IMR-90 (cell line): ENCODE measurements around the gene NUP210. TPM values are rescaled to one million over a fixed set of nuclear protein-coding genes. Genes with fewer than 3 reads are reported as not detected.

Experiments used
- ATAC-seq: fragments of 200-7000 bp; cut with Tn5 transposase; 2 replicates; pipeline ENCODE4 v1.9.1; 2020; ENCODE audit warnings: low read depth, mild to moderate bottlenecking, moderate library complexity
- BruUV-seq: library from RNA; stranded (reverse); fragments of 400-500 nt; replicated peaks from 2 replicates; lab custom pipeline; 2021; lab: Mats Ljungman, UMichigan
- CTCF ChIA-PET: fragments of 300-600 bp; formaldehyde crosslinking; extraction: SDS; loops from one replicate; lab custom pipeline; 2021; ENCODE audit warnings: antibody characterized with exemption; lab: Yijun Ruan, JAX
- POLR2A ChIA-PET: fragments of 300-600 bp; sonication (Branson Sonifier 250); formaldehyde crosslinking; loops from one replicate; lab custom pipeline; 2022; ENCODE audit warnings: antibody characterized with exemption; ENCODE audit not compliant: unreplicated experiment; lab: Charles Lee
- DNase-seq: peaks from one replicate; pipeline ENCODE4 v3.0.0; 2013
- H2AFZ ChIP-seq: replicated peaks from 2 replicates; pipeline ENCODE3; 2013; ENCODE audit warnings: low read length, mild to moderate bottlenecking; ENCODE audit not compliant: poor library complexity
- H2AK5ac ChIP-seq: 2 replicates; pipeline ENCODE4 v1.6.1; 2013; ENCODE audit warnings: low read depth, low read length, inconsistent platforms
- H2AK9ac ChIP-seq: replicated peaks from 2 replicates; pipeline ENCODE3; 2013; ENCODE audit warnings: mild to moderate bottlenecking, low read depth, low read length, moderate library complexity; ENCODE audit not compliant: poor library complexity
- H2BK120ac ChIP-seq: 2 replicates; pipeline ENCODE4 v1.6.1; 2013; ENCODE audit warnings: low read depth, low read length, inconsistent platforms
- H2BK15ac ChIP-seq: 3 replicates; pipeline ENCODE4 v1.6.1; 2013; ENCODE audit warnings: low read depth, low read length, inconsistent platforms
- H2BK20ac ChIP-seq: 2 replicates; pipeline ENCODE4 v1.6.1; 2013; ENCODE audit warnings: low read depth, mild to moderate bottlenecking, inconsistent platforms, low read length, moderate library complexity
- H2BK5ac ChIP-seq: 2 replicates; pipeline ENCODE4 v1.6.1; 2013; ENCODE audit warnings: mild to moderate bottlenecking, low read depth, low read length, inconsistent platforms; ENCODE audit not compliant: poor library complexity, severe bottlenecking
- H3K14ac ChIP-seq: replicated peaks from 2 replicates; pipeline ENCODE4 v1.6.1; 2013; ENCODE audit warnings: low read depth, low read length, inconsistent platforms
- H3K18ac ChIP-seq: 2 replicates; pipeline ENCODE4 v1.6.1; 2013; ENCODE audit warnings: low read depth, low read length, control low read depth
- H3K23ac ChIP-seq: 2 replicates; pipeline ENCODE4 v1.6.1; 2013; ENCODE audit warnings: low read depth, low read length, inconsistent platforms
- H3K27ac ChIP-seq: 2 replicates; pipeline ENCODE4 v1.5.1; 2013; ENCODE audit warnings: mild to moderate bottlenecking, control low read depth, low read length; ENCODE audit not compliant: insufficient read depth
- H3K27me3 ChIP-seq: 2 replicates; pipeline ENCODE4 v1.6.1; 2013; ENCODE audit warnings: low read length; ENCODE audit not compliant: control insufficient read depth, insufficient read depth
- H3K36me3 ChIP-seq: 2 replicates; pipeline ENCODE4 v1.6.1; 2013; ENCODE audit warnings: low read length, mixed read lengths; ENCODE audit not compliant: control insufficient read depth, insufficient read depth
- H3K4ac ChIP-seq: 2 replicates; pipeline ENCODE4 v1.6.1; 2013; ENCODE audit warnings: low read depth, low read length, inconsistent platforms
- H3K4me1 ChIP-seq: 2 replicates; pipeline ENCODE4 v1.6.1; 2013; ENCODE audit warnings: low read length, mixed read lengths; ENCODE audit not compliant: control insufficient read depth, insufficient read depth
- H3K4me2 ChIP-seq: 2 replicates; pipeline ENCODE4 v1.6.1; 2013; ENCODE audit warnings: low read depth, mild to moderate bottlenecking, control low read depth, low read length, moderate library complexity
- H3K4me3 ChIP-seq: 2 replicates; pipeline ENCODE4 v1.5.1; 2013; ENCODE audit warnings: low read depth, mild to moderate bottlenecking, control low read depth, low read length, moderate library complexity; ENCODE audit not compliant: insufficient read depth
- H3K56ac ChIP-seq: 2 replicates; pipeline ENCODE4 v1.6.1; 2013; ENCODE audit warnings: low read length, inconsistent platforms; ENCODE audit not compliant: insufficient read depth; ENCODE audit errors: extremely low read depth
- H3K79me1 ChIP-seq, 2 experiments: 2 replicates each; pipeline ENCODE4 v1.6.1; 2013; ENCODE audit warnings: low read length in 2 of 2, inconsistent platforms in 1 of 2, low read depth in 1 of 2
- H3K9ac ChIP-seq: 2 replicates; pipeline ENCODE4 v1.6.1; 2013; ENCODE audit warnings: low read depth, low read length, control low read depth
- H3K9me1 ChIP-seq: 2 replicates; pipeline ENCODE4 v1.6.1; 2013; ENCODE audit warnings: low read length, inconsistent platforms; ENCODE audit not compliant: insufficient read depth
- H3K9me3 ChIP-seq: 2 replicates; pipeline ENCODE4 v1.6.1; 2013; ENCODE audit warnings: low read length; ENCODE audit not compliant: control insufficient read depth, insufficient read depth
- H4K20me1 ChIP-seq: 2 replicates; pipeline ENCODE4 v1.6.1; 2013; ENCODE audit warnings: low read length, inconsistent platforms; ENCODE audit not compliant: insufficient read depth
- H4K5ac ChIP-seq: 2 replicates; pipeline ENCODE4 v1.6.1; 2013; ENCODE audit warnings: mild to moderate bottlenecking, low read depth, low read length, control low read depth
- H4K8ac ChIP-seq, 2 experiments: 2 replicates each; pipeline ENCODE4 v1.6.1; 2013; ENCODE audit warnings: low read depth in 2 of 2, low read length in 2 of 2, control low read depth in 1 of 2, inconsistent platforms in 1 of 2
- H4K91ac ChIP-seq: 2 replicates; pipeline ENCODE4 v1.6.1; 2013; ENCODE audit warnings: low read depth, low read length, inconsistent platforms; ENCODE audit not compliant: insufficient read depth
- BHLHE40 ChIP-seq: fragments of 150-350 bp; IDR thresholded peaks from 2 replicates; pipeline ENCODE4 v1.6.1; 2016; ENCODE audit warnings: mild to moderate bottlenecking, low read depth, low read length
- CEBPB ChIP-seq: IDR thresholded peaks from 2 replicates; pipeline ENCODE4 v1.6.1; 2012; ENCODE audit warnings: low read depth, low read length, improper control_type of control experiment
- FOS ChIP-seq: fragments of 150-350 bp; IDR thresholded peaks from 2 replicates; pipeline ENCODE4 v1.6.1; 2016; ENCODE audit warnings: low read depth, low read length
- MAZ ChIP-seq: IDR thresholded peaks from 2 replicates; pipeline ENCODE4 v1.6.1; 2012; ENCODE audit warnings: low read depth, mild to moderate bottlenecking, low read length, improper control_type of control experiment, moderate library complexity, borderline replicate concordance
- RAD21 ChIP-seq: IDR thresholded peaks from 2 replicates; pipeline ENCODE4 v1.6.1; 2012; ENCODE audit warnings: low read length, improper control_type of control experiment
- RFX5 ChIP-seq: IDR thresholded peaks from 2 replicates; pipeline ENCODE4 v1.8.0; 2012; ENCODE audit warnings: low read depth, mild to moderate bottlenecking, low read length, moderate library complexity
- WGBS, 2 experiments: methylation state at CpG; one replicate each; pipeline versions ENCODE4 v1.1.5 to v1.1.7; 2013; ENCODE audit warnings: missing lambda C conversion rate in 2 of 2; ENCODE audit not compliant: insufficient read length in 1 of 2; ENCODE audit errors: extremely low coverage in 2 of 2; 5-methylcytosine and 5-hydroxymethylcytosine counted together
- dilution Hi-C: fragments of 300-500 bp; cut with HindIII; formaldehyde crosslinking; loops from one replicate; pipeline ENCODE4 v1.14.3; 2018; ENCODE audit warnings: low sequenced_read_pairs; ENCODE audit not compliant: unreplicated experiment
- in situ Hi-C: fragments of 300-500 bp; cut with MboI; formaldehyde crosslinking; loops from 3 replicates; pipeline ENCODE4 v1.14.3; 2019; ENCODE audit warnings: low sequenced_read_pairs, inconsistent platforms, mixed read lengths
- intact Hi-C: fragments of 100-400 bp; cut with micrococcal nuclease; formaldehyde crosslinking; loops from 2 replicates; pipeline ENCODE4 v1.10.0; 2022
- polyA plus RNA-seq, 3 experiments: library from polyadenylated mRNA; depleted of rRNA; stranded (reverse); fragments of >200 nt; gene quantifications; 2 replicates each; pipeline ENCODE4 v1.2.3, GENCODE V29; 2012; ENCODE audit warnings: low replicate concordance in 1 of 3
- total RNA-seq: library from RNA; depleted of rRNA; stranded (reverse); fragments of >200 nt; gene quantifications from 2 replicates; pipeline ENCODE4 v1.2.3, GENCODE V29; 2012
- TF ChIP-seq, protein P1 (sequence below): fragments of 150-350 bp; IDR thresholded peaks from 2 replicates; pipeline ENCODE4 v1.6.1; 2017; ENCODE audit warnings: mild to moderate bottlenecking, antibody characterized with exemption, low read length, low read depth
- TF ChIP-seq, protein P2 (sequence below): conservative IDR thresholded peaks from 2 replicates; pipeline ENCODE4 v1.5.1; 2012; ENCODE audit warnings: mild to moderate bottlenecking, low read depth, low read length, improper control_type of control experiment

Gene NUP210
- total and polyA plus RNA-seq, 2 of the 4 experiments (the other 2 are of a cell fraction), result under 0.01 to 0.03 TPM

DNA sequence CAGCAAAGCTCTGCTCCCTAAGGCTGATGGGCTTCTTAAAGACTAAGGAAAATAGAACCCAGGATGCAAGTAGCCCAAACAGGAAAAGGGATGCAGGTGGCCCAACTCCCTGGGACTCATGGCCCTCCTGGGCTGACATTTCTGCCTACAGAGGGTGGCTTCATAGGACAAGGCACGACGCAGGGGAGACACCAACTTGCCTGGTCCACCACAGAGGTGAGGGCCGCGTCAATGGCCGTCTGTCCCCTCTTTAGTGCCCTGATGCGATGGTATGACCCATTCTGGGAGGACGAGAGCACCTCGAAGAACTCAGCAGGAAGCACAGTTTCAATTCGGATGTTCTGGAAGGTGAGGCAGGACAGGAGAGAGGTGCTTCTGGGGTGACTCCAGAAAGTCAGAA, 44.0 kb downstream of the NUP210 start:
- no peaks in the 10 kb centered on the region for H3K79me1 ChIP-seq
- no peak overlapping the region for H4K5ac ChIP-seq
- in situ Hi-C loops (no loop called here), intact Hi-C loops (no loop called here), dilution Hi-C loops (no loop called here)
- POLR2A ChIA-PET, result no interaction called here
- H3K23ac ChIP-seq, result no peak overlapping the region
- no peak overlapping the region for H2BK5ac ChIP-seq
- ATAC-seq (no peak), DNase-seq (no peak)
- no peak overlapping the region for H4K8ac ChIP-seq
- peaks cover 20% of the 10 kb centered on the region; the same call in 1 of the 2 replicates for H3K9me1 ChIP-seq
- 85% methylated on average over 7 of the region's 9 CpGs; no CpG with 5 or more reads in 1 of the 2 experiments for WGBS, 2 experiments
- no peak overlapping the region for H3K27ac ChIP-seq
- no peak overlapping the region for H3K14ac ChIP-seq
- peaks cover 20% of the 10 kb centered on the region for H3K4me1 ChIP-seq
- CTCF ChIA-PET, result no interaction called here
- BruUV-seq, result no TSS peak
- no peaks in the 10 kb centered on the region for H4K20me1 ChIP-seq
- H3K27me3 ChIP-seq, result no peaks in the 10 kb centered on the region; the same call in 1 of the 2 replicates
- H3K56ac ChIP-seq, result no peak overlapping the region
- no peak overlapping the region for H3K4me2 ChIP-seq
- H4K91ac ChIP-seq, result no peak overlapping the region
- no peak overlapping the region for H2AK5ac ChIP-seq
- H2AK9ac ChIP-seq, result no peak overlapping the region
- no peak overlapping the region for H3K4ac ChIP-seq
- no peaks in the 10 kb centered on the region for H3K36me3 ChIP-seq
- H3K9me3 ChIP-seq, result no peaks in the 10 kb centered on the region
- TF ChIP-seq, protein P1, sequence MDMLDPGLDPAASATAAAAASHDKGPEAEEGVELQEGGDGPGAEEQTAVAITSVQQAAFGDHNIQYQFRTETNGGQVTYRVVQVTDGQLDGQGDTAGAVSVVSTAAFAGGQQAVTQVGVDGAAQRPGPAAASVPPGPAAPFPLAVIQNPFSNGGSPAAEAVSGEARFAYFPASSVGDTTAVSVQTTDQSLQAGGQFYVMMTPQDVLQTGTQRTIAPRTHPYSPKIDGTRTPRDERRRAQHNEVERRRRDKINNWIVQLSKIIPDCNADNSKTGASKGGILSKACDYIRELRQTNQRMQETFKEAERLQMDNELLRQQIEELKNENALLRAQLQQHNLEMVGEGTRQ, result no peak
- TF ChIP-seq FOS (no peak), CEBPB (no peak), MAZ (no peak), RAD21 (no peak), BHLHE40 (no peak), RFX5 (no peak)
- TF ChIP-seq, protein P2, sequence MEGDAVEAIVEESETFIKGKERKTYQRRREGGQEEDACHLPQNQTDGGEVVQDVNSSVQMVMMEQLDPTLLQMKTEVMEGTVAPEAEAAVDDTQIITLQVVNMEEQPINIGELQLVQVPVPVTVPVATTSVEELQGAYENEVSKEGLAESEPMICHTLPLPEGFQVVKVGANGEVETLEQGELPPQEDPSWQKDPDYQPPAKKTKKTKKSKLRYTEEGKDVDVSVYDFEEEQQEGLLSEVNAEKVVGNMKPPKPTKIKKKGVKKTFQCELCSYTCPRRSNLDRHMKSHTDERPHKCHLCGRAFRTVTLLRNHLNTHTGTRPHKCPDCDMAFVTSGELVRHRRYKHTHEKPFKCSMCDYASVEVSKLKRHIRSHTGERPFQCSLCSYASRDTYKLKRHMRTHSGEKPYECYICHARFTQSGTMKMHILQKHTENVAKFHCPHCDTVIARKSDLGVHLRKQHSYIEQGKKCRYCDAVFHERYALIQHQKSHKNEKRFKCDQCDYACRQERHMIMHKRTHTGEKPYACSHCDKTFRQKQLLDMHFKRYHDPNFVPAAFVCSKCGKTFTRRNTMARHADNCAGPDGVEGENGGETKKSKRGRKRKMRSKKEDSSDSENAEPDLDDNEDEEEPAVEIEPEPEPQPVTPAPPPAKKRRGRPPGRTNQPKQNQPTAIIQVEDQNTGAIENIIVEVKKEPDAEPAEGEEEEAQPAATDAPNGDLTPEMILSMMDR, result no peak
- no peak overlapping the region for H2BK15ac ChIP-seq
- no peak overlapping the region for H3K18ac ChIP-seq
- no peak overlapping the region for H2AFZ ChIP-seq
- H3K9ac ChIP-seq, result no peak overlapping the region
- H3K4me3 ChIP-seq, result no peak overlapping the region
- no peak overlapping the region for H2BK120ac ChIP-seq
- no peak overlapping the region for H2BK20ac ChIP-seq
